ENCODE results near the gene CUX1.
"Not testable (repeated sequence)": the region's sequence is repeated elsewhere in the genome, so short reads cannot be mapped to it uniquely, and the experiment has no call there.

Gene CUX1

DNA sequence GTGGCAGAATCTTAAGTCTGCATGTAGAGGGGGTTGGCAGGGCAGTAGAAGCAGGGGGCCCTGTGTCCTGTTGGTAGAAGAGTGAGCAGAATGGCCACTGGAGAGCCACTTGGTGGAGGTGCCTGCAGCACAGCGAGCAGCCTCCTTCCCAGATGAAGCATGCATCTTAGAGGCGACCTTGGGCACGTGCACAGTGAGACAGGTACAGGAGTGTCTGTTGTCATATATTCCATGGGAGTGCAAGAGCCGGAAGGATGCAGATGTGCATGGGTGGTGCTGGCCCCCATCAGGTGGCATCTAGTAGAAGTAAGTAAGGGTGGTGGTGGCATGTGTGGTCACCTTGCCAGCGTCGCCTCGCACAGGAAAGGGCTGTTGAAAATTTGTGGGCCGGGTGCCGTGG is 53.9 kb downstream of the CUX1 start:
- no peak for DNase-seq

DNA sequence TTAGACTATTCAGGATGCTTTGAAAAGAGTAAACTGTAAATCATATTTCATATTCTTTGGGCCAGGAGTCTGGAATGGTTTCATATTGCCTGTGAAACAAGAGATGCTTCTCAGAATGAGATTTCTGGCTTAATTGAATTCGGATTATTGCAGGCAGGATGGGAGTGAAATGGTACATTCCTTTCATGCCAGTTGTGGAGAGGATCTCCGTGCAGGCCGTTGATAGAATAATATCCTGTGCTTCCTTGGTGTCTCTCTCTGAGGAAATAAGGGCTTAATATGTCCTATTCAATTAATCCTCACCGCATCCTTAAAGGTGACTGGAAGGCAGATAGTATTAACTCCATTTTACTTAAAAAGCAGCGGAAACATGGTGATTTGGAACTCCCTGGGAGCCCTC is 56.6 kb downstream of the CUX1 start:
- no peak for DNase-seq

DNA sequence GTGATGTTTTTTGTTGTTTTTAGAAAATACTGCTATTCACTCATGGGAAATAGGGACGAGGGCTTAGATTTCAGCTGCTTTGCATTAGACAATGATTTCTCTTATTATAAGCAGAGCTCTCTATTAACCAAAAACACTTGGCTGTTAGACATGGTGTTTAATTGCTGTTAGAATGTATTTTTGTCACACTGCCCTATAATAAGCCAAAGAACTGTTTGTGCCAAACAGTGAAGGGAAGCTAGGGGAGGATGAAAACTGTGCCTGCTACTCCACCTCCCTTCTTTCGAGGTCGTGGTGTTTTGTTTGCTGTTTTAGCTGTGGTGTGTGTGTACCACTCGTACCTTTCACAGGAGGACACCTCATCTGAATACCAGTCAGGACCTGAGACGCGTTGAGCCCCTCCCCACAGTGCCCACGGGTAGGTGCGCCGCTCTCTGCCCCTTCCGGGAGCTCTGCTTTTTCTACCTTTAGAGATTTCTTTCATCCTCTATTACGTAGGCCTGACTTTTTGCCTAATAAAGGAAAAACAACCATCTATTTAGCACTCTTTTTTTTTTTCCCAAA is 57.9 kb downstream of the CUX1 start:
- no peak for DNase-seq

DNA sequence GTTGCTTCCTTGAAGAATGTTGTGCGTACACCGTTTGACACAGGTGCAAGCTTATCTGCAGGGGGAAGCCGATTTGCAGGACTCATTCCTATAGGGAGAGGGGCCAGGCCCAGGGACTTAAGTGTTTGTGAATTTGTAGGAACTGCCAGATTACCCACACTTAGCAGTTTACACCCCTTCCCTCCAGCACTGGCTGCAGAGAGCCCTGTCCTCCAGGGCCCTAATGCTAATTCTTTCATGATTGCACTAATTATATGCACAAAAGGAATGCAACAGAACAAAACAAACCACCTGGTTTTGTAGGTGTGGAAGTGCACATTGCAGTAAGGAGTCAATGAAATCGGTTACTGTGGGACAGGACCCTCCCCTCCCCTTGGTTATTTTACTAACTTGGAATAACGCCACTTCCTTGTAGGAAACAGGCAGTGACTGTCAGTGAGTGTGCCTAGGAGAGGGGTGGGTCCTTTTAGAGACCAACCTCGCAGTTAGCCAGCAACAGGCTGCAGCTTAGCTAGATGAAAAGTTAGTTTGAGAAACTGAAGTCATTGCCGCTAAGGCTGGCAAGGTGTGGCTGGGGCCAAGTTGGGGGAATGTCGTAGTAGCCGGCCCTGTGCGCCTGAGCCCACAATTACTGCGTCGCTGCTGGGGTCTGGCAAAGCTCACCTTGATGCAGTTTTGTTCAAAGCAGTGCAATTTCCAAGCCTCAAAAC is 60.6 kb downstream of the CUX1 start:
- no peak for DNase-seq

DNA sequence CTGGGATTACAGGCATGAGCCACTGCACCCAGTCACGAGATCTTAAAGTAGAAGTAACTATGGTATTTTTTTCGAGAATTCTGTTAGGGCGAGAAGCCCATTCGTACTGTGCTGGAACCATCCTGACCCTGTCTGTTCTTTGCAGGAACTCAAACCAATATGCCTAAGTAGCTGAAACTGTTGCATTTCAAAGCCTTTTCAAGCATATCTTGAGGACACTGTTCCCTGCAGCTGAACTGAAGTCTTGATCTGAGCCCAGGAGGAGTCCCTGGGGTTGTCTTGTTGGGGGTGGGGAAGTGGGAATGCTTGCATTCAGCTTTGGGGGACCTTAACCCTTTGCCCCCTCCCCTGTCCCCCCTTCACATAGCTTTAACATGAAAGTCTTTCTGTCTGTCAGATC is 61.5 kb downstream of the CUX1 start:
- DNase-seq: no peak

DNA sequence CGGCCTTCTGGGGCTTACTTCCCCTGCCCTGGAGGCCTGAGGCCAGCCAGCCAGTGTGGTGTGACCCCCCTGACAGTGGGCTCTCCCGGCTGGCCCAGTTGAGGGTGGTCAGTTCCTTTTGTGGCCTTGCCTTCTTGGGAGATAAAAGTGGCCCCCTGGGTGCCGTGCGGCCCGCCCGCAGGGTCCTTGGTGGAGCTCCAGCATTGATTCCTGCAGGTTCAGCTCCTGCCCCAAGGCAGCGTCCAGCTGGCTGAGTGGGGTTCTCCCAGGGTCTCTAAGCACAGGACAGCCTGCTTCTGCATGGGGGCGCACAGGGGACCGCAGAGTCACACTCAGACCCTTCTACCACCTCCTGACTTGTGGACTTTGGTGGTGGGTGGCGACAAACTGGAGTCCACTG is 62.1 kb downstream of the CUX1 start:
- DNase-seq: no peak

DNA sequence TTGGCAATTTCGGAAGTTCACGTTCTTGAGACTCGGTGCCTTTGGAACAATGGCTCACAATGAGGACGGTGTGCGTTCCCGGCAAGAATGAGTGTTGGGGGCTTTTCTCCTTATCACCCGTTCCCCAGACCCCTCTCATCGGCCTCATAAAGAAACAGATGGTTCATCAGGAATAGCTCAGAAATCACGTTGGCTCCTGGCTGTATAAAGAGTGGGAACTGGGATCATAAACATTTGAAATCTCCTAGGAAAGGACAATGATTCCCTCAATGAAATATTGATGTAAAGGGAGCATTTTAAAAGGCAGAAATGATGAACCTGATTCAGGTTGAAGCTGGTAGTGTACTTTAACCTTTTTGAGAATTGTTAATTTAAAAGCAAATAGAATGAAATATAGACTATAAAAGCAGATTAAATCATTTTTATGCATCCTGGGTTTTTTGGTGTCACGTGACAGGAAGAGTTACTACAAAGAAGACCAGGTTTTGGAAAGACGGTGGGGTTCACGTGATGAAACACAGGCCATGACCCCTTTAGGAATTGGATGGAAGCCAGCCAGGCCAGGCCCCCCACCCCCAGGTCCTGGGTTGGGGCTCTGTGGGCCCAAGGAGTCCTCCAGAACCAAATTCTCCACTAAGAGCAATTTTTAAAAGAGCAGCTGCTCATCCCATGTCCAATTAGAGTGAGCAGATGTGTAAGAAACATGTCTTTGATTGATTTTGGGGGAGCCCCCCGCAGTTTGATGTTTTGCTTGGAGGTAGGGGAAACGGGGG is 63.0 kb downstream of the CUX1 start:
- DNase-seq: no peak

DNA sequence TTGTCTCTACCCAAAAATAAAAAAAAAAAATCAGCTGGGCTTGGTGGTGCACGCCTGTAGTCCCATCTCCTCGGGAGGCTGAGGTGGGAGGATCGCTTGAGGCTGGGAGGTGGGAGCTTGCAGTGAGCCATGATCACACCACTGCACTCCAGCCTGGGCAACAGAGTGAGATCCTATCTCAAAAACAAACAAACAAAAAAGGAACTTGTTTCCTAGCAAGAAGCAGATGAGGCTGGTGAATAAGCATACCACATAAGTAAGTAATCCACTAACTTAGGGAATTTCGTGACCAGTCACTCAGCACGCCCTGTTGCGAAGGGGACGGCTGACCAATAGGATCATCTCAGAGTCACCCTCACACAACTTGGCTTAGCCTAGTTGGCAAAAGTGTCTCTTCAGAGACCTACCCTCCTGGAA is 64.6 kb downstream of the CUX1 start:
- DNase-seq: no peak

DNA sequence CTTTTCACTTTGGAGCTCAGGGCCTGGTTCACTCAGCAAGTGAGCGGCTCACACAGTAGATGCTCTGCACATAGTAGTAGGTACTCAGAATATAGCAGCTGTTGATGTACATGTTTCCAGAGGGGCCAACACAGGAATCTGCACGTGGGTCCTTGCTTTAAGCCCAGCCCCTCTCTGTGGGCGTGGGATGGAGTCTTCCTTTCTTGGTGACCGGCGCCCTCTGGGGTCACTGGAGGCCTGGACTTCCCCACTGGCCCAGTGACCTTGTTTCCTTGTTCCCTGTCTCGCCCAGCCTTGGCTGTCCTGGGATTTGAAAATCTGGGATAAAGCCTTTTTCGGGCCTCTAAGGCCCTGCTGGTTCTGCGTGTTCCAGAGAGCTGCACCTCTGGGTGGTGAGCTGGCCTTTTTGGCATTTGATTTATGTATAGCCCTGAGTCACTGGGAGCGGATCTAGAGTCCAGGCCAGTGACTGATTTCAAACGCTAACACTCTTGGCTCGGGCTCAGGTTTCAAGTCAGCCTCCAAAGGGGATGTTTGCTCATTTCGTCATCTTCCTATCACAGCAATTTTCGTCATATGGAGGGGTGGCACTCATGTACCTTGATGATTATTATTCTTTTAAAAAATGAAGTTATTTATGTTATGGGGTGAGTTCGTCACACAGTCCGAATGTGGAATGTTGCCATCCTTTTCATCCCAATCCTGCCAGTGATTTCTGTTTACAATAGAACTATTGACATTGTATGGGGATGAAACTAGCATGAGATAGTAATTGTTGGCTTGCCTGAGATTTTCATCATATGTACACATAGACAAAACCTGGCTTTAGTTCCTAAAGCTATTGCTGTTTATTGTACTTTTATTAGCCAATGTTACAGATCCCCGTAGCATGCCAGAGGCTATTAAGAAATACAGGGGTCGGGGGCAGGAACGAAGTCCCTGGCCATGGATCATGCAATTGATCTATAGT is 65.5 kb downstream of the CUX1 start:
- no peak for DNase-seq

DNA sequence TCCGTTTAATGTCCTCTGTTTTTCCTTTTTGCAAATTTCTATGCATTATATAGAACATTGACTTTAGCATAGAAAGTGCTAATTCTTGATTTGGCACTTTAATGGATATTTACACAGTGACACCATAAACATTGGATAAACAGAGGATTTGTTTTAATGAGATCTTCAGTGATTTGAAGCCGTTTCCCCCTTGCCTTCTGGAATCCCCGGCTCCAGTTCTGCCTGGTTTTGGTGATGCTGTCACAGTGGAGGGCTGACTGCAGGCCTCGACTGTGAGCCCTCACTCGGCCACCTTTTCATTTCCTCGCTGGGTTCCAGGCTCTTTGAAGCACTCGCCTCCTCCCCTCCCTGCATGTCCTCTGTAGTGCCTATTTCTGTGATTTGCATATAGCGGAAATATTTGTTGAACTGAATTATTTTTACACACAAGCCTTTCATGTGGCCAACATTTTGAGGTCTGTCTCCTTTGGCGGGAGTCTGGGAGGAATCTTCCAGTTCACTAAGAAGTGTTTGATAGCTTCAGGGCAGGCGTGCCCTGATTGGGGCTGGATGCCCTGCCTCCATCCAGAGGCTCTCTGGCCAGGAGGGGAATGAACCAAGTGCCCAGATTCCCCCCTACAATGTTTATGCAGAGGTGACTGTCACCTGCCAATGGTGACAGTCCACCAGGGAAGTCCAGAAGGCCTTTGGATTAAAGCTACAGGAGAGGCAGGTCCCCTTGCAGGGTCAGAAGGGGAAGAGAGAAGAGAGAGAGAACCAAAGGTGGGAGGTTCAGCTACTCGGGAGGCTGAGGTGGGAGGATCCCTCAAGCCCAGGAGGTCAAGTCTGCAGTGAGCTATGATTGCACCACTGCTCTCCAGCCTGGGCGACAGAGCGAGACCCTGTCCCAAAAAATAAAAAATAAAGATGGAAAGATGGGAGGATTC is 67.5 kb downstream of the CUX1 start:
- DNase-seq: no peak

DNA sequence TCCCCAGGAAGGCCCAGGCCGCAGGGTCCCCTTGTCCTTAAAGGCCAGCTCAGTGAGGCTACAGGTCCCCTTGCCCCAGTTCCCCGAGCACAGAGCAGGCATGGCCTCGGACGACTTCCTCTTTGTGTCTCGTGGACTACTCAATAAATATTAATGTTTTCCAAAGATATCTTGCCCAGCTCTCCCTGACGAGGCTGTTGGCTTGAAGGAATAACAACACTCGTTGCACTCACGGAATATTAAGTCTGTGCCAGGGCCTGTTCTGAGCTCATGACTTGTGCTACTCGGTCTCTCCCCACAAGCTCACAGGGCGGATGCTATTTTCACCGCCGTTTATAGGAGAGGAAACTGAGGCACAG is 68.2 kb downstream of the CUX1 start:
- DNase-seq: no peak

DNA sequence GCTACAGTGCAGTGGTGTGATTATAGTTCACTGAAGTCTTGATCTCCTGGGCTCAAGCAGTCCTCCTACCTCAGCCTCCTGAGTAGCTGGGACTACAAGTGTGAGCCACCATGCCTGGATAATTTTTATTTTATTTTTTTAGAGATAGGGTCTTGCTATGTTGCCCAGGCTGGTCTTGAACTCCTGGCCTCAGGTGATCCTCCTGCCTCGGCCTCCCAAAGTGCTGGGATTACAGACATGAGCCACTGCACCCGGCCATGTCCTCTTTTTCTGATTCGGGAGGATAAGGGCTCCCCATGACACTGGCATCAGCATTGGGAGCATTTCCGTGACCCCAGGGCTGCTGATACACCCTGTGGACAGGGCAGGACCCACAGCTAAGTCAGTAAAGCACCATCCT is 69.9 kb downstream of the CUX1 start:
- not testable (repeated sequence) for DNase-seq

DNA sequence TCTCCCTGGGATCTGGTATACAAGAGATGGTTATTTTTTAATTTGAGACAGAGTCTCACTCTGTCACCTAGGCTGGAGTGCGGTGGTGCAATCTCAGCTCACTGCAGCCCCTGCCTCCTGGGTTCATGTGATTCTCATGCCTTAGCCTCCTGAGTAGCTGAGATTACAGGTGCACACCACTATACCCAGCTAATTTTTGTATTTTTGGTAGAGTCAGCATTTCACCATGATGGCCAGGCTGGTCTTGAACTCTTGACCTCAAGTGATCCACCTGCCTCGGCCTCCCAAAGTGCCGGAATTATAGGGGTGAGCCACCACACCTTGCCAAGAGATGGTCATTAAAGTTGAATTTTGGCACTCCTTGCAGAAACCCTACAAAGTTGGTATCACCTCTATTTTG is 71.1 kb downstream of the CUX1 start:
- not testable (repeated sequence) for DNase-seq

DNA sequence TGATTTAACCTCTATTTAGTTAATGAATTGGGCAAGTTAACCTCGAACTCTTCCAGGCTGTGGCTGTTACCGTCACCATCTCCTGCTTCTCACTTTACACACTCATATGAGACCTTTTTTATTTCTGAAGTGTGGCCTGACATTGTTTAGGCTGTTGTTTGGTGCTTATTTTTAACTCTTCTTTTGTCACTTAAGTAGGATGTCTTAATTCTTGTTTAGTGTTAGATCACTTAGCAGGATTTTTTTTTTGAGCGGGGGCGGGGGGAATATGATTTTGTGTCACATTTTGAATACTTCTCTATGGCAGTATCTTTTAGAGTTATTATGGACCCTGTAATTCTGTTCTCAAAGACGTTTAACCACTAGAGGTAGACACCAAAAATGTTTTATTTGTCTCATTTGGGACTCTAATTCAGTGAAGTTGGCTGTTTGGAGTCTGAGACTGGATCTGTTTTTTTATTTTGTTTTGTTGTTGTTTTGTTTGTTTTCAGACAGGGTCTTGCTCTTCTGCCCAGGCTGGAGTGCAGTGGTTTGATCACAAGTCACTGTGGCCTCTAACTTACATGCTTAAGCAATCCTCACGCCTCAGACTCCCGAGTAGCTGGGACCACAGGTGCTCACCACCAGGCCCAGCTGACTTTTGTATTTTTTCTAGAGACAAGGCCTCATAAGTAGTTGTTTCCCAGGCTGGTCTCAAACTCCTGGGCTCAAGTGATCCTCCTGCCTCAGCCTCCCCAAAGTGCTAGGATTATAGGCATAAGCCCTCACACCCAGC is 73.5 kb downstream of the CUX1 start:
- no peak for DNase-seq

DNA sequence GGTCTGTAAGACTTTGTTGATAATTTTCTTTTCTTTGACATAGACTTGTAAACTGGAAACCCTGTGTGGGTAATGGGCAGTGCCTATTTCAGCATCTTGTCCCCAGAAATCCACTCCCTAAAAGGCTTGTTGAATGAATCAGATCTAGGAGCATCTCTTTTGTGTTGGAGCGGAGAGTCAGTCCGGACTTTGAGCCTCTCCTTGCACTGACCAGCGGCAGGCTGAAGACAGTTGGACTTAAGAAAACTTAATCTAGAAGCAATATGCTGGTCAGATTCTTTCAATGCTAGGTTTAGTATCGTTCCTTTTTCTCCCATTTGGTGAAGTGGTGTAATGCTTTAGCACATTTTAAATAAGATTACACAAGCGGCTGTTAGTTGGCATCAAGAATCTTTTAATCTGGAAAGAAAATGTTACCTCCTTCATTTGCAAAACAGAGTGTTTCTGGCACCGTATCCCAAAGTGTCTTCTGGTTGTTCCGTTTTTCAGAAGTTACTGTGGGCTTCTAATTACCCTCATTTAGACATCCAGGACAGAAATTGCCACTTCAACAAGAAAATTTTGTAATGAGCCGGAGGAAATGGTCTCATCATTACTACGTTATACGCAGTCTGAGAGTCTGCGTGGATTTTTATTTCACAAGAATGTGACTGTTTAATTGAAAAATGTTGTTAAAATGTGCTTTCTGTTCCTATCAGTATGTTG is 74.7 kb downstream of the CUX1 start:
- DNase-seq: no peak

DNA sequence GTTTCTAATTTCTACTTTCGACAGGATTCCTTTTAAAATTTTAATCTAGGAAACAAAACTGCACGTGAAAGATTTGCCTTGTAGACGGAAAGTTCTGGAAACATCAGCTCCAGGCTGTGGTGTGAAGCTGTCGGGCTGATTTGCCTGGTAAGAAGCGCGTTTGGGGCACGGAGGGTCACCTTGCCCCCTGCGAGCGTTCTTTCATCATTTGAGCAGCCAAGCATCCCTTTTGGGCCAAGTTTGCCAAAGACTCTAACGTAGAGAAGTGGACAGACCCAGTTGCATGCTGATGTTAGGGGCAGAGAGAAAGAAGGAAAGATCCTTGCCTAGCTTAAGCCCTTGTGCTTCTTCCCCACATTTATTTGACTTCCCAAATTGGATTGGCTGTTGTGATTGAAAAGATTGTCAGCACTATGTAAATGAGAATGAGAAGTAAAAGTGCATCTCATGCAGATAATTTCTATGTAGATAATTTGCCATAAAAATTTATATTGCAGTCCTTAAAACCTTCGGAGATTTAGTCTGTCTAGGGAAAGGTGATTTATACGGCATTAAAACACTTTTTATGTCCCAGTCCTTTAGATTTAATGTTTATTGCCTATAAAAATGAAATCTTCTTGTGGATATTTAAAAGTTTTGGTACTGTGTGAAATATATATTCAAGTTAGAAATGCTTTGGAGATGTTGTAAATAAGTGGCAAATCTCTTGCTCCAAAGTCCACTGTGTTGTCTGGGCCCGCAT is 76.1 kb downstream of the CUX1 start:
- DNase-seq: no peak

DNA sequence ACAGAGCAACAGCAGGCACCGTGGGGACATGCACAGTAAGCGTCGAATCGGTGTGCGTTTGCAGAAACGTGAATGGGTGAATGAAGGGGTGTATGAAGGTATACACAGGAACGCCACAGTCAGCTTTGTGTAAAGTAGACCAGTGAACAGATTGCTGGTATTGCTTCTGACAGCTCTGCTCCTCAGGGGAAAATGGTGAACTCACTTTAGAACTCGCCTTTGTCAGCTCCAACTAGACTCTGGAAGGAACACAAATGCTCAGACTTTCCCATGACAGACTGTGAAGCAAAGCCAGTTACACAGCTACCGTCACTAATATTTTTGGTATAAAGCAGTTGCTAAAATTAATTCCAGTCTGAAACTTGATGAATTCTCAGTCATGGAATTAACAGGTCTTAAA is 78.9 kb downstream of the CUX1 start:
- DNase-seq: no peak

DNA sequence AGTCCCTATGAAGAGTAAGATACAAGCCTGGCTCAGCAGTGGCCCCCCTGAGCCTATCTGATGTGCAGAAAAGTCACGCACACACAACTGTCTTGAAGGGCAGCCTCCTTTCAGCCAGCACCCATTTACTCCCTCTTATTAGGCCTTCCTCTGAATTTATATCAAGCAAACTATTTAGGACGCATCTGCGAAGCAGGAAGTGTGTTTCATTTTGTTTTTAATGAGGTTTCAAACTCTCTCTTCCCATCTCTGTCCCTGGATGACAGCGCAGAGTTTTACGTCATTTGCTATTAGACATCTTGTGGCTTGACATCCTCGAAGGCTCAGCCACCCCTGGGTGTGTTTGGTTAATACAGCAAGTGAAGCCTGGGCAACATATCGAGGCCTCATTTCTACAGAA is 79.5 kb downstream of the CUX1 start:
- DNase-seq: no peak

DNA sequence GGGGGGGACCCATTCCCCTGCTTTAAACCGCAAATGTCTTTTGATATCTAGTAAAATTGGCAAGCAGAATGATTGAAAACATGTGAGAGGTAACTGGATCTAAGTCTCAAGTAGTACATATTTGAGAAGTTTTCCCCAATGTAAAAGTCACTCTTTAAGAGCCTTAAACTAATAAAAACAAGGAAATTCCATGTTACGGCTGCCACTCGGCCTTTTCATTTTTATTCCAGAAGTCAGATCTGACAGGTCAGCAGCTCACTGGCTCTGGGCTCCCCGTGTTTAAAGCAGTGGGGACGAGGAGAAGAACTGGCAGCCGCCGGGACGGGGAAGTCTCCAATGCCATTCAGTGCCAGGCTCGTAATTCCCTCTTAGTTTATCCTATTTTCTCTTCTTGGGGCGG is 80.7 kb downstream of the CUX1 start:
- no peak for DNase-seq

DNA sequence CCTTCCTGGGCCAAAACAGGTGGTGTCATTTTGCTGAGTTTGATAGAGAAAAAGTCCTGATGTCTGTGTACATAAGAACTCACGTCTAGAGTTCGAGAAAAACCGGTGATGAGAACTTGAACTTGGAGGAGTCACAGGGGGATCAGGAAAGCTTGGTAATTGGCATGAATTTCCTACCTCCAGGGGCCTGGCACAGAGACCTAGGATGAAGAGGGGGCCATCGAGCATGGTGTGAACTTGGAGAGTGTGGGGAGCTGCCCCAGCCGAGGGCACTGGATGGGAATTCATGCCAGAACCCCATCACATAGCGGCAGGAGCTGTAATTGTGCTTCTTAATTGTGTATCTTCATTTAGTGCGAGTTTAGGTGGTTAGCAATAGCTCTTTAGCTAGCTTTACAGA is 82.2 kb downstream of the CUX1 start:
- DNase-seq: no peak
